Keratinocyte (primary cell): ENCODE data around the gene OR2T10. TPM values are rescaled to one million over a fixed set of nuclear protein-coding genes. Genes with fewer than 3 reads are reported as not detected.
"Not testable (repeated sequence)": the region's sequence is repeated elsewhere in the genome, so short reads cannot be mapped to it uniquely, and the experiment has no call there.

Source experiments
- DNase-seq: peaks from one replicate; pipeline ENCODE4 v3.0.0-alpha.2; 2011; ENCODE audit warnings: low read depth, missing footprints, low spot score
- FAIRE-seq: peaks from 2 replicates; lab custom pipeline; 2011; peaks lifted over from hg19 to GRCh38; lab: Jason Lieb, UNC
- H2AFZ ChIP-seq: 2 replicates; pipeline ENCODE4 v1.6.0; 2012; ENCODE audit warnings: low read length, control low read depth, inconsistent platforms; ENCODE audit not compliant: control insufficient read depth
- H3K27ac ChIP-seq: 2 replicates; pipeline ENCODE4 v1.5.1; 2011; ENCODE audit warnings: low read length; ENCODE audit not compliant: control insufficient read depth, insufficient read depth
- H3K27me3 ChIP-seq: 3 replicates; pipeline ENCODE4 v1.6.0; 2011; ENCODE audit warnings: low read length; ENCODE audit not compliant: control insufficient read depth, insufficient read depth; ENCODE audit errors: extremely low read depth
- H3K36me3 ChIP-seq, 2 experiments: 2 replicates in 1 of 2; 3 replicates in 1 of 2; pipeline ENCODE4 v1.5.1; 2011; ENCODE audit warnings: low read length in 2 of 2, mild to moderate bottlenecking in 1 of 2; ENCODE audit not compliant: control insufficient read depth in 2 of 2, insufficient read depth in 2 of 2; ENCODE audit errors: extremely low read depth in 1 of 2
- H3K4me1 ChIP-seq: 3 replicates; pipeline ENCODE4 v1.5.1; 2011; ENCODE audit warnings: low read length; ENCODE audit not compliant: control insufficient read depth, insufficient read depth; ENCODE audit errors: extremely low read depth
- H3K4me2 ChIP-seq: 3 replicates; pipeline ENCODE4 v1.6.0; 2011; ENCODE audit warnings: low read depth, low read length; ENCODE audit not compliant: control insufficient read depth, insufficient read depth; ENCODE audit errors: extremely low read depth
- H3K4me3 ChIP-seq, 3 experiments: fragments of 200-600 bp in 1 of 3; sonication (generic) in 1 of 3; 2 replicates in 2 of 3; 3 replicates in 1 of 3; pipeline ENCODE4 v1.5.1; 2011 to 2016; ENCODE audit warnings: low read length in 3 of 3, mild to moderate bottlenecking in 3 of 3, control low read depth in 2 of 3, inconsistent platforms in 1 of 3, low read depth in 1 of 3, mixed read lengths in 1 of 3, mixed run types in 1 of 3, moderate library complexity in 1 of 3; ENCODE audit not compliant: control insufficient read depth in 2 of 3, insufficient read depth in 2 of 3; ENCODE audit errors: extremely low read depth in 1 of 3
- H3K79me2 ChIP-seq: 2 replicates; pipeline ENCODE4 v1.6.0; 2012; ENCODE audit warnings: low read length; ENCODE audit not compliant: control insufficient read depth, insufficient read depth
- H3K9ac ChIP-seq: 3 replicates; pipeline ENCODE4 v1.6.0; 2011; ENCODE audit warnings: low read length; ENCODE audit not compliant: control insufficient read depth, insufficient read depth; ENCODE audit errors: extremely low read depth
- H3K9me1 ChIP-seq: 3 replicates; pipeline ENCODE4 v1.6.0; 2011; ENCODE audit warnings: low read length; ENCODE audit not compliant: control insufficient read depth, insufficient read depth; ENCODE audit errors: extremely low read depth
- H3K9me3 ChIP-seq: 2 replicates; pipeline ENCODE4 v1.5.1; 2012; ENCODE audit warnings: low read depth, low read length; ENCODE audit not compliant: control insufficient read depth
- H4K20me1 ChIP-seq: 3 replicates; pipeline ENCODE4 v1.6.0; 2011; ENCODE audit warnings: low read length; ENCODE audit not compliant: control insufficient read depth, insufficient read depth; ENCODE audit errors: extremely low read depth
- dilution Hi-C: fragments of 300-500 bp; cut with MboI; formaldehyde crosslinking; loops from one replicate; pipeline ENCODE4 v1.7.0; 2020; ENCODE audit warnings: low sequenced_read_pairs; ENCODE audit not compliant: extremely low pct_ligation_motif_present
- polyA plus RNA-seq, 5 experiments: library from polyadenylated mRNA; depleted of rRNA in 3 of 5; stranded (reverse) in 3 of 5; stranded (forward) in 1 of 5; unstranded in 1 of 5; fragments of >200 nt; gene quantifications; 1 replicate in 1 of 5; 2 replicates in 3 of 5; 3 replicates in 1 of 5; pipeline versions ENCODE4 v1.2.1 to v1.2.3, GENCODE V29; 2011 to 2012; ENCODE audit warnings: missing spikeins in 2 of 5, low read depth in 1 of 5, low replicate concordance in 1 of 5
- small RNA-seq, 3 experiments: library from RNA; depleted of rRNA; stranded (forward); fragments of <200 nt; gene quantifications; one replicate each; pipeline ENCODE3, GENCODE V24; 2012; ENCODE audit warnings: low read depth in 3 of 3, low replicate concordance in 1 of 3; ENCODE audit not compliant: insufficient read length in 3 of 3

OR2T10 gene
- polyA plus RNA-seq, 1 donor (not counting 4 experiments of a cell fraction or from before 2014, with no cell fraction given): not detected

DNA sequence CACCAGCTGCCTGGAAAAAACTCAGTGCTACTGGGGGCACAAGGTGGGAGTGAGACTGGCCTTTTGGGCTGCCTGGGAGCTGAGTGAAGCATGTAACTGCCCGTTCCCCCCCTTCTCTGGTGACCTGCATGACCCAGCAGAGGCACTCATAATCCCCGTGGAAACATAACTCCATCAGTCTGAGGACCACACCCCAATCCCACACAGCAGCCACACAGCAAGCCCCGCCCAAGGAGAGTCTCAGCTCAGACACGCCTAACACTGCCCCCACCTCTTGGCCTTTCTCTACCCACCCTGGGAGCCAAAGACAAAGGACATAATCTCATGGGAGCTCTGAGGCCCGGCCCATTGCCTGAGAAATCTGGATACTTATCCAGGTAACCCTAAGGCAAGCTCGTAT, 46.5 kb downstream of the OR2T10 start:
- H3K4me2 ChIP-seq, H3K4me3 ChIP-seq, H3K9me1 ChIP-seq, H3K4me1 ChIP-seq, H3K27me3 ChIP-seq, H3K9me3 ChIP-seq, H3K27ac ChIP-seq, H3K36me3 ChIP-seq, H3K79me2 ChIP-seq, FAIRE-seq, H4K20me1 ChIP-seq, H3K9ac ChIP-seq, H2AFZ ChIP-seq, dilution Hi-C loops, DNase-seq: not testable (repeated sequence)

DNA sequence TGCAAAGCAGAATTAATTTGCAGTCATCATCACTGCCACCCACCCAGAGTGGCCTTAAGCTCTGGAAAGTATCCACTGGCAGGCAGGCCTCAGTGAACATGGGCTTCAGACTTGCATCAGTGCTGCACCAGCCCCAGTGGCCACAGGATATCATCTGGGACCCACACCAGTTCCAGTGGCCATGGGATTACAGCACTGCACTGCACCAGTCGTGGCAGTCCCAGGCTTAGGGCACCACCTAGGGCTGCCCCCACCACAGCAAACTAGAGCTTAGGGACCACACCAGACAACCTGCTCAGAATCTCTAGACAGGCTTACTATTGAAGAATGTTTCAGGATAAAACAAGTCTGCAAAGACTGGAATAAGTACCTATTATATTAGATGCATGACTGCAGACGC, 50.1 kb downstream of the OR2T10 start:
- FAIRE-seq, H3K4me1 ChIP-seq, H3K36me3 ChIP-seq, H4K20me1 ChIP-seq, dilution Hi-C loops, H3K4me2 ChIP-seq, H3K9me1 ChIP-seq, H3K79me2 ChIP-seq, H3K27me3 ChIP-seq, H3K27ac ChIP-seq, H3K4me3 ChIP-seq, DNase-seq, H3K9ac ChIP-seq, H2AFZ ChIP-seq, H3K9me3 ChIP-seq: not testable (repeated sequence)

Small RNA genes lying within 50 kb of the gene (small RNA-seq; reads per million reads assigned to genes)
- 0 reads per million in 3 experiments for gene RF00019

Other genes with a start within 250 kb of the OR2T10 start
- gene OR14C36, start 248.9 kb downstream of the OR2T10 start, polyA plus RNA-seq: not detected in 3 replicates
- gene OR2T4, start 236.0 kb downstream of the OR2T10 start, polyA plus RNA-seq: not detected in 3 replicates
- gene OR2T6, start 222.0 kb downstream of the OR2T10 start, polyA plus RNA-seq: not detected in 3 replicates
- gene OR2T1, start 194.7 kb downstream of the OR2T10 start, polyA plus RNA-seq: not detected in 3 replicates
- not detected in 3 replicates for gene OR2T2, start 152.1 kb downstream of the OR2T10 start, polyA plus RNA-seq
- not detected in 3 replicates for gene OR2T3, start 124.3 kb downstream of the OR2T10 start, polyA plus RNA-seq
- not detected in 3 replicates for gene OR2T5, start 109.1 kb downstream of the OR2T10 start, polyA plus RNA-seq
- not detected in 3 replicates for gene OR2G6, start 89.6 kb downstream of the OR2T10 start, polyA plus RNA-seq
- gene OR2T29, start 34.9 kb downstream of the OR2T10 start, polyA plus RNA-seq: not detected in 3 replicates
- gene OR2T34, start 22.9 kb downstream of the OR2T10 start, polyA plus RNA-seq: not detected in 3 replicates
- gene OR2T11, start 37.4 kb upstream of the OR2T10 start, polyA plus RNA-seq: not detected in 3 replicates
- not detected in 3 replicates for gene OR2T35, start 47.6 kb upstream of the OR2T10 start, polyA plus RNA-seq
- gene OR2T27, start 57.8 kb upstream of the OR2T10 start, polyA plus RNA-seq: not detected in 3 replicates
- gene OR14I1, start 105.1 kb upstream of the OR2T10 start, polyA plus RNA-seq: not detected in 3 replicates
- not detected in 3 replicates for gene LYPD8, start 158.1 kb upstream of the OR2T10 start, polyA plus RNA-seq
- gene SH3BP5L, start 228.2 kb upstream of the OR2T10 start, polyA plus RNA-seq: 13.2 to 21.2 TPM (median 17.3 TPM) in 3 replicates
- gene ZNF672, start 240.5 kb upstream of the OR2T10 start, polyA plus RNA-seq: 12.6 to 16.9 TPM (median 15.4 TPM) in 3 replicates